ENCODE results near the gene CADM4.

DNA sequence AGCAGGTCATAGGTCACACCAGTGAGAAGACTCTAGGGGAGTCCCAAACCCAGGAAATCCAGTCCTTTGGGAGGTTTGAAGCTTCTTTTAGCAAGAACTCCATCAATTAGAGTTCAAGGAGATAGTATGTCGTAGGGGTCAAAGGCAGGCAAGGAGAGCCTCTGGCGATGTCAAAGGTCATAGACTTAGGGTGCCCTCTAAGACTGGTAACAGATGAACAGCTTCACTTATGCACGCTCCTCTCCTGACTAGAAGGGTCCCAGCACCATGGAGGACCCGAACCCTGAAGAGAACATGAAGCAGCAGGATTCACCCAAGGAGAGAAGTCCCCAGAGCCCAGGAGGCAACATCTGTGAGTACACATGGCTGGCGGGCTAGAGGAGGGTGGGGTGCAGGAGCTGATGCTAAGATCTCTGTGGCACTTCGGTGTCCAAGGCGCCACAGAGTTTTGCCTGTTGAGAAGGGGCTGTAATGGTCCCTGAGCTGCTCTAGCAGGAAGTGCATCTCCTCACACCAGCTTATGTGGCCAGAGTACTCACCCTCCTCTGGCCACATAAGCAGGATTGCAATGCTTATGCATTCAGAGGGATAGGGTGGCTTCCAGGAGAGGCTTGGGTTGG lies 42.7 kb downstream of the CADM4 start:
- TF ChIP-seq, protein P1, sequence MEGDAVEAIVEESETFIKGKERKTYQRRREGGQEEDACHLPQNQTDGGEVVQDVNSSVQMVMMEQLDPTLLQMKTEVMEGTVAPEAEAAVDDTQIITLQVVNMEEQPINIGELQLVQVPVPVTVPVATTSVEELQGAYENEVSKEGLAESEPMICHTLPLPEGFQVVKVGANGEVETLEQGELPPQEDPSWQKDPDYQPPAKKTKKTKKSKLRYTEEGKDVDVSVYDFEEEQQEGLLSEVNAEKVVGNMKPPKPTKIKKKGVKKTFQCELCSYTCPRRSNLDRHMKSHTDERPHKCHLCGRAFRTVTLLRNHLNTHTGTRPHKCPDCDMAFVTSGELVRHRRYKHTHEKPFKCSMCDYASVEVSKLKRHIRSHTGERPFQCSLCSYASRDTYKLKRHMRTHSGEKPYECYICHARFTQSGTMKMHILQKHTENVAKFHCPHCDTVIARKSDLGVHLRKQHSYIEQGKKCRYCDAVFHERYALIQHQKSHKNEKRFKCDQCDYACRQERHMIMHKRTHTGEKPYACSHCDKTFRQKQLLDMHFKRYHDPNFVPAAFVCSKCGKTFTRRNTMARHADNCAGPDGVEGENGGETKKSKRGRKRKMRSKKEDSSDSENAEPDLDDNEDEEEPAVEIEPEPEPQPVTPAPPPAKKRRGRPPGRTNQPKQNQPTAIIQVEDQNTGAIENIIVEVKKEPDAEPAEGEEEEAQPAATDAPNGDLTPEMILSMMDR (conservative IDR thresholded peaks at IDR 0.05) = no peak
- TF ChIP-seq ZFX (IDR thresholded peaks at IDR 0.05) = no peak
